Keratinocyte (primary cell): ENCODE measurements around the gene SKOR1. TPM values are rescaled to one million over a fixed set of nuclear protein-coding genes. Genes with fewer than 3 reads are reported as not detected.

Experiments
- DNase-seq: peaks from one replicate; pipeline ENCODE4 v3.0.0-alpha.2; 2011; ENCODE audit warnings: low read depth, missing footprints, low spot score
- FAIRE-seq: peaks from 2 replicates; lab custom pipeline; 2011; peaks lifted over from hg19 to GRCh38; lab: Jason Lieb, UNC
- H2AFZ ChIP-seq: 2 replicates; pipeline ENCODE4 v1.6.0; 2012; ENCODE audit warnings: low read length, control low read depth, inconsistent platforms; ENCODE audit not compliant: control insufficient read depth
- H3K27ac ChIP-seq: 2 replicates; pipeline ENCODE4 v1.5.1; 2011; ENCODE audit warnings: low read length; ENCODE audit not compliant: control insufficient read depth, insufficient read depth
- H3K27me3 ChIP-seq: 3 replicates; pipeline ENCODE4 v1.6.0; 2011; ENCODE audit warnings: low read length; ENCODE audit not compliant: control insufficient read depth, insufficient read depth; ENCODE audit errors: extremely low read depth
- H3K36me3 ChIP-seq, 2 experiments: 2 replicates in 1 of 2; 3 replicates in 1 of 2; pipeline ENCODE4 v1.5.1; 2011; ENCODE audit warnings: low read length in 2 of 2, mild to moderate bottlenecking in 1 of 2; ENCODE audit not compliant: control insufficient read depth in 2 of 2, insufficient read depth in 2 of 2; ENCODE audit errors: extremely low read depth in 1 of 2
- H3K4me1 ChIP-seq: 3 replicates; pipeline ENCODE4 v1.5.1; 2011; ENCODE audit warnings: low read length; ENCODE audit not compliant: control insufficient read depth, insufficient read depth; ENCODE audit errors: extremely low read depth
- H3K4me2 ChIP-seq: 3 replicates; pipeline ENCODE4 v1.6.0; 2011; ENCODE audit warnings: low read depth, low read length; ENCODE audit not compliant: control insufficient read depth, insufficient read depth; ENCODE audit errors: extremely low read depth
- H3K4me3 ChIP-seq, 3 experiments: fragments of 200-600 bp in 1 of 3; sonication (generic) in 1 of 3; 2 replicates in 2 of 3; 3 replicates in 1 of 3; pipeline ENCODE4 v1.5.1; 2011 to 2016; ENCODE audit warnings: low read length in 3 of 3, mild to moderate bottlenecking in 3 of 3, control low read depth in 2 of 3, inconsistent platforms in 1 of 3, low read depth in 1 of 3, mixed read lengths in 1 of 3, mixed run types in 1 of 3, moderate library complexity in 1 of 3; ENCODE audit not compliant: control insufficient read depth in 2 of 3, insufficient read depth in 2 of 3; ENCODE audit errors: extremely low read depth in 1 of 3
- H3K79me2 ChIP-seq: 2 replicates; pipeline ENCODE4 v1.6.0; 2012; ENCODE audit warnings: low read length; ENCODE audit not compliant: control insufficient read depth, insufficient read depth
- H3K9ac ChIP-seq: 3 replicates; pipeline ENCODE4 v1.6.0; 2011; ENCODE audit warnings: low read length; ENCODE audit not compliant: control insufficient read depth, insufficient read depth; ENCODE audit errors: extremely low read depth
- H3K9me1 ChIP-seq: 3 replicates; pipeline ENCODE4 v1.6.0; 2011; ENCODE audit warnings: low read length; ENCODE audit not compliant: control insufficient read depth, insufficient read depth; ENCODE audit errors: extremely low read depth
- H3K9me3 ChIP-seq: 2 replicates; pipeline ENCODE4 v1.5.1; 2012; ENCODE audit warnings: low read depth, low read length; ENCODE audit not compliant: control insufficient read depth
- H4K20me1 ChIP-seq: 3 replicates; pipeline ENCODE4 v1.6.0; 2011; ENCODE audit warnings: low read length; ENCODE audit not compliant: control insufficient read depth, insufficient read depth; ENCODE audit errors: extremely low read depth
- EZH2 ChIP-seq: IDR thresholded peaks from one replicate; pipeline ENCODE4 v1.6.1; 2012; ENCODE audit warnings: inconsistent platforms, mild to moderate bottlenecking, low read length, moderate library complexity
- dilution Hi-C: fragments of 300-500 bp; cut with MboI; formaldehyde crosslinking; loops from one replicate; pipeline ENCODE4 v1.7.0; 2020; ENCODE audit warnings: low sequenced_read_pairs; ENCODE audit not compliant: extremely low pct_ligation_motif_present
- polyA plus RNA-seq, 5 experiments: library from polyadenylated mRNA; depleted of rRNA in 3 of 5; stranded (reverse) in 3 of 5; stranded (forward) in 1 of 5; unstranded in 1 of 5; fragments of >200 nt; gene quantifications; 1 replicate in 1 of 5; 2 replicates in 3 of 5; 3 replicates in 1 of 5; pipeline versions ENCODE4 v1.2.1 to v1.2.3, GENCODE V29; 2011 to 2012; ENCODE audit warnings: missing spikeins in 2 of 5, low read depth in 1 of 5, low replicate concordance in 1 of 5
- TF ChIP-seq, protein P1 (sequence below), 3 experiments: IDR thresholded peaks in 1 of 3; conservative IDR thresholded peaks in 1 of 3; optimal IDR thresholded peaks in 1 of 3; 2 replicates in 2 of 3; 3 replicates in 1 of 3; pipeline versions ENCODE3 to v1.5.1; 2011; ENCODE audit warnings: low read length in 3 of 3, mild to moderate bottlenecking in 3 of 3, moderate library complexity in 2 of 3, control low read depth in 1 of 3, inconsistent platforms in 1 of 3; ENCODE audit not compliant: insufficient read depth in 2 of 3; ENCODE audit errors: extremely low read depth in 1 of 3

SKOR1 gene
- polyA plus RNA-seq, 1 donor (not counting 4 experiments of a cell fraction or from before 2014, with no cell fraction given) = 0.03 TPM

GRCh38 chr15:67820992-67821783, 4.1 kb upstream of the SKOR1 start:
- Histone ChIP-seq H3K9ac (no peak overlapping the region), H3K4me3 (no peak overlapping the region), H3K27ac (no peak overlapping the region), H3K79me2 (no peaks in the 10 kb centered on the region), H3K36me3 (no peaks in the 10 kb centered on the region), H3K4me1 (peaks cover 4% of the 10 kb centered on the region), H3K9me1 (no peaks in the 10 kb centered on the region), H2AFZ (no peak overlapping the region), H3K9me3 (no peaks in the 10 kb centered on the region), H3K4me2 (no peak overlapping the region), H3K27me3 (peaks cover 87% of the 10 kb centered on the region), H4K20me1 (peaks cover 13% of the 10 kb centered on the region)
- FAIRE-seq (no peak), DNase-seq (no peak)
- no peak for TF ChIP-seq EZH2
- TF ChIP-seq, protein P1, sequence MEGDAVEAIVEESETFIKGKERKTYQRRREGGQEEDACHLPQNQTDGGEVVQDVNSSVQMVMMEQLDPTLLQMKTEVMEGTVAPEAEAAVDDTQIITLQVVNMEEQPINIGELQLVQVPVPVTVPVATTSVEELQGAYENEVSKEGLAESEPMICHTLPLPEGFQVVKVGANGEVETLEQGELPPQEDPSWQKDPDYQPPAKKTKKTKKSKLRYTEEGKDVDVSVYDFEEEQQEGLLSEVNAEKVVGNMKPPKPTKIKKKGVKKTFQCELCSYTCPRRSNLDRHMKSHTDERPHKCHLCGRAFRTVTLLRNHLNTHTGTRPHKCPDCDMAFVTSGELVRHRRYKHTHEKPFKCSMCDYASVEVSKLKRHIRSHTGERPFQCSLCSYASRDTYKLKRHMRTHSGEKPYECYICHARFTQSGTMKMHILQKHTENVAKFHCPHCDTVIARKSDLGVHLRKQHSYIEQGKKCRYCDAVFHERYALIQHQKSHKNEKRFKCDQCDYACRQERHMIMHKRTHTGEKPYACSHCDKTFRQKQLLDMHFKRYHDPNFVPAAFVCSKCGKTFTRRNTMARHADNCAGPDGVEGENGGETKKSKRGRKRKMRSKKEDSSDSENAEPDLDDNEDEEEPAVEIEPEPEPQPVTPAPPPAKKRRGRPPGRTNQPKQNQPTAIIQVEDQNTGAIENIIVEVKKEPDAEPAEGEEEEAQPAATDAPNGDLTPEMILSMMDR (optimal IDR thresholded peaks at IDR 0.05 in 1 of 3, IDR thresholded peaks at IDR 0.05 in 1 of 3, conservative IDR thresholded peaks at IDR 0.05 in 1 of 3; ENCODE audit: extremely low read depth in 1 of 3, insufficient read depth in 2 of 3, low read length in 3 of 3) = no peak
- dilution Hi-C loops = no loop called here

DNA sequence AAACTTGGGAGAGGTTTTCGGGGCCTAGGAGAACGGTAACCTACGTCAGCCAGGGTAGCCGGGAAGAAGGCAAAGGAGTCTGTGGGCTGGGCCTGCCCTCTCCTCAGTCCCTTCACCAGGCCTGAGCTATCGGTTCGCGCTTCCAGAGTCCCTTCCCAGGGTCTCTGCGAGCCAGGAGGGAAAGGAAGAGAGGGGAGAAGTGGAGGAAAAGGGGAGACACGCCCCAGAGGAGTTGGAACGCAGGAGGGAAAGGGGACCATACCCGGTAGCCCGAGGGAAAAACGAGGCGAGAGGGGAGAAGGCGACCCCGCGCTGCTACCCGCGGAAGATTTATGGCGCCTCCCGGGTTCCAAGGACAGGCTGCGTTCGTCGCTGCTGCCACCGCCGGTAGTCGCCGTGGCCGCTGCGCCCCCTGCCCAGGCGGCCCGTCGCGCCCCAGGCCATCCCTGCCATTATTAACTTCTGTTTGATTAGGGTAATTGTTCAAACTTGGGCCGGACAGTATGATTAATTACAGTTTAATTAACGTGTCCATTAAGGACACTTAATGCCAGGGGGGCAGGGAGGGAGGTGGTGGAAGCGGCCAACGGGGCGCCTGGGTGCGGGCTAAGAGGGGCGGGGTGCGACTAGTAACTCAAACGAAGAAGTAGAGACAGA, 3.4 kb upstream of the SKOR1 start:
- no peaks in the 10 kb centered on the region for H3K9me3 ChIP-seq
- H3K4me2 ChIP-seq = no peak overlapping the region
- H4K20me1 ChIP-seq = peaks cover 15% of the 10 kb centered on the region
- no peaks in the 10 kb centered on the region for H3K79me2 ChIP-seq
- TF ChIP-seq EZH2 = peak; percentile 61
- TF ChIP-seq, protein P1 (optimal IDR thresholded peaks at IDR 0.05 in 1 of 3, IDR thresholded peaks at IDR 0.05 in 1 of 3, conservative IDR thresholded peaks at IDR 0.05 in 1 of 3; ENCODE audit: extremely low read depth in 1 of 3, insufficient read depth in 2 of 3, low read length in 3 of 3) = no peak
- no peak overlapping the region for H2AFZ ChIP-seq
- H3K4me1 ChIP-seq = peaks cover 4% of the 10 kb centered on the region
- H3K27ac ChIP-seq = no peak overlapping the region
- peaks cover 94% of the 10 kb centered on the region for H3K27me3 ChIP-seq
- no peak overlapping the region for H3K9ac ChIP-seq
- DNase-seq (no peak), FAIRE-seq (no peak)
- no peaks in the 10 kb centered on the region for H3K9me1 ChIP-seq
- dilution Hi-C loops = no loop called here
- H3K4me3 ChIP-seq = no peak overlapping the region
- no peaks in the 10 kb centered on the region for H3K36me3 ChIP-seq
